OCI-LY7 (cell line): Measurements from ENCODE around the gene FBXO17. TPM values are rescaled to one million over a fixed set of nuclear protein-coding genes. Genes with fewer than 3 reads are reported as not detected.
A peak's percentile ranks its signal among the peaks of the same experiment; 100 is the strongest.

Experiments
- BruUV-seq: library from RNA; stranded (reverse); fragments of 400-500 nt; replicated peaks from 2 replicates; lab custom pipeline; 2021; lab: Mats Ljungman, UMichigan
- CTCF ChIA-PET: fragments of 300-600 bp; sonication (Branson Sonifier 250); formaldehyde crosslinking; loops from one replicate; lab custom pipeline; 2022; ENCODE audit warnings: antibody characterized with exemption; ENCODE audit not compliant: unreplicated experiment; lab: Charles Lee
- POLR2A ChIA-PET: fragments of 300-600 bp; sonication (Branson Sonifier 250); formaldehyde crosslinking; loops from one replicate; lab custom pipeline; 2022; ENCODE audit warnings: antibody characterized with exemption; lab: Charles Lee
- DNase-seq: peaks from one replicate; pipeline ENCODE4 v3.0.0-alpha.2; 2015; ENCODE audit warnings: low spot score
- H2AFZ ChIP-seq: fragments of 200-600 bp; sonication (generic), shearing (Covaris generic); 2 replicates; pipeline ENCODE4 v1.6.1; 2014; ENCODE audit warnings: mild to moderate bottlenecking, antibody characterized with exemption, low read length, moderate library complexity
- H3K27ac ChIP-seq: fragments of 200-600 bp; sonication (generic); 2 replicates; pipeline ENCODE4 v1.5.1; 2014; ENCODE audit warnings: mixed run types, low read depth, mild to moderate bottlenecking, moderate library complexity, low read length, inconsistent platforms; ENCODE audit not compliant: poor library complexity, severe bottlenecking
- H3K36me3 ChIP-seq: fragments of 200-600 bp; sonication (generic); 2 replicates; pipeline ENCODE4 v1.6.1; 2014; ENCODE audit warnings: mild to moderate bottlenecking, antibody characterized with exemption, low read length, moderate library complexity, mixed read lengths; ENCODE audit not compliant: insufficient read depth
- H3K4me1 ChIP-seq: fragments of 200-600 bp; sonication (generic); 2 replicates; pipeline ENCODE4 v1.5.1; 2014; ENCODE audit warnings: mild to moderate bottlenecking, low read length; ENCODE audit not compliant: insufficient read depth, poor library complexity, severe bottlenecking
- H3K4me2 ChIP-seq: fragments of 200-600 bp; sonication (generic); 2 replicates; pipeline ENCODE4 v1.6.1; 2014; ENCODE audit warnings: mild to moderate bottlenecking, low read length
- H3K4me3 ChIP-seq: fragments of 200-600 bp; sonication (generic); 2 replicates; pipeline ENCODE4 v1.5.1; 2014; ENCODE audit warnings: mild to moderate bottlenecking, low read depth, low read length; ENCODE audit not compliant: poor library complexity, severe bottlenecking
- H3K79me2 ChIP-seq: fragments of 200-600 bp; sonication (generic); 2 replicates; pipeline ENCODE4 v1.6.1; 2016; ENCODE audit warnings: low read depth, mild to moderate bottlenecking, low read length, moderate library complexity, mixed read lengths; ENCODE audit not compliant: insufficient read depth
- H3K9me2 ChIP-seq: fragments of 200-600 bp; sonication (generic); 2 replicates; pipeline ENCODE4 v1.6.1; 2016; ENCODE audit warnings: mild to moderate bottlenecking, low read length, mixed read lengths; ENCODE audit not compliant: insufficient read depth
- H3K9me3 ChIP-seq: fragments of 200-600 bp; sonication (generic); 2 replicates; pipeline ENCODE4 v1.6.1; 2014; ENCODE audit warnings: mild to moderate bottlenecking, mixed run types, low read length, mixed read lengths
- H4K20me1 ChIP-seq: fragments of 200-600 bp; sonication (generic); 2 replicates; pipeline ENCODE4 v1.6.1; 2014; ENCODE audit warnings: mild to moderate bottlenecking, antibody characterized with exemption, low read length, moderate library complexity, mixed read lengths; ENCODE audit not compliant: insufficient read depth
- CTCF ChIP-seq: fragments of 200-600 bp; sonication (generic); conservative IDR thresholded peaks from 2 replicates; pipeline ENCODE4 v1.5.1; 2014; ENCODE audit warnings: mild to moderate bottlenecking, antibody characterized with exemption, low read length, moderate library complexity, mixed read lengths
- EZH2phosphoT487 ChIP-seq: fragments of 200-600 bp; sonication (generic); IDR thresholded peaks from 2 replicates; pipeline ENCODE4 v1.6.1; 2018; ENCODE audit warnings: low read depth, borderline replicate concordance, mild to moderate bottlenecking, mixed run types, antibody characterized with exemption, low read length, moderate library complexity, mixed read lengths
- intact Hi-C: fragments of 100-400 bp; cut with micrococcal nuclease; formaldehyde crosslinking; loops from one replicate; pipeline ENCODE4 v1.10.0; 2022; ENCODE audit not compliant: unreplicated experiment
- total RNA-seq, 2 experiments: library from RNA; depleted of rRNA in 1 of 2; stranded (reverse); fragments of >200 nt in 1 of 2; shearing (Covaris generic) in 1 of 2; gene quantifications; 2 replicates each; pipeline ENCODE4 v1.2.3, GENCODE V29; 2014 to 2022

Gene FBXO17
- total RNA-seq, 2 experiments from 2014 or later, result not detected

- POLR2A ChIA-PET, result no interaction called here
- Histone ChIP-seq H3K4me3 (no peak overlapping the region), H3K27ac (no peak overlapping the region), H2AFZ (no peak overlapping the region), H3K9me3 (no peaks in the 10 kb centered on the region), H3K4me2 (no peak overlapping the region), H3K79me2 (no peaks in the 10 kb centered on the region), H3K36me3 (peaks cover 20% of the 10 kb centered on the region), H3K9me2 (no peaks in the 10 kb centered on the region), H3K4me1 (no peaks in the 10 kb centered on the region), H4K20me1 (no peaks in the 10 kb centered on the region)
- TF ChIP-seq CTCF (no peak), EZH2phosphoT487 (no peak)
- no peak for DNase-seq
- intact Hi-C loops, result no loop called here
- CTCF ChIA-PET, result no interaction called here
- no TSS peak for BruUV-seq
These were observed 55.5 kb downstream of the FBXO17 start for GRCh38 chr19:38919837-38920601.

- CTCF ChIA-PET, result no interaction called here
- H3K9me2 ChIP-seq, result no peaks in the 10 kb centered on the region
- TF ChIP-seq CTCF (no peak), EZH2phosphoT487 (no peak)
- H3K4me2 ChIP-seq, result no peak overlapping the region
- H3K4me1 ChIP-seq, result no peaks in the 10 kb centered on the region
- H2AFZ ChIP-seq, result no peak overlapping the region
- no peaks in the 10 kb centered on the region for H4K20me1 ChIP-seq
- no peak overlapping the region for H3K4me3 ChIP-seq
- no peaks in the 10 kb centered on the region for H3K9me3 ChIP-seq
- intact Hi-C loops, result no loop called here
- POLR2A ChIA-PET, result no interaction called here
- no TSS peak for BruUV-seq
- H3K27ac ChIP-seq, result no peak overlapping the region
- H3K79me2 ChIP-seq, result no peaks in the 10 kb centered on the region
- no peak for DNase-seq
- H3K36me3 ChIP-seq, result peaks cover 9% of the 10 kb centered on the region; the same call in 1 of the 2 replicates
These were observed 57.0 kb downstream of the FBXO17 start for GRCh38 chr19:38918526-38918925.

- DNase-seq, result no peak
- Histone ChIP-seq H3K9me3 (no peaks in the 10 kb centered on the region), H3K4me1 (no peaks in the 10 kb centered on the region), H3K79me2 (no peaks in the 10 kb centered on the region), H3K27ac (no peak overlapping the region), H2AFZ (no peak overlapping the region), H4K20me1 (no peaks in the 10 kb centered on the region), H3K4me3 (no peak overlapping the region), H3K4me2 (no peak overlapping the region), H3K9me2 (no peaks in the 10 kb centered on the region), H3K36me3 (peaks cover 9% of the 10 kb centered on the region; the same call in 1 of the 2 replicates)
- BruUV-seq, result no TSS peak
- TF ChIP-seq EZH2phosphoT487 (no peak), CTCF (peak; percentile 22; the same call in 1 of the 2 replicates)
- CTCF ChIA-PET, result no interaction called here
- POLR2A ChIA-PET, result interaction anchor here (0.5 kb wide), 1 partner anchor 376 kb away, joined by 4 read pairs; no protein-coding TSS in a partner anchor
- intact Hi-C loops, result no loop called here
These were observed 57.5 kb downstream of the FBXO17 start for GRCh38 chr19:38917921-38918491.
